Mesenchymal stem cell (in vitro differentiated cells and primary cell): ENCODE results near the gene BTRC.

Experiments
- DNase-seq: peaks from one replicate; pipeline ENCODE4 v3.0.0-alpha.2; 2013
- H2AFZ ChIP-seq: one replicate; pipeline ENCODE4 v1.6.1; 2013; ENCODE audit warnings: low read depth, mild to moderate bottlenecking, control low read depth, inconsistent platforms, low read length, moderate library complexity
- H2AK5ac ChIP-seq: 2 replicates; pipeline ENCODE4 v1.6.1; 2013; ENCODE audit warnings: low read length, moderate library complexity, mild to moderate bottlenecking, inconsistent platforms; ENCODE audit not compliant: severe bottlenecking
- H2BK120ac ChIP-seq: one replicate; pipeline ENCODE4 v1.6.1; 2013; ENCODE audit warnings: low read depth, mild to moderate bottlenecking, inconsistent platforms, low read length, moderate library complexity
- H2BK12ac ChIP-seq, 2 experiments: one replicate each; pipeline ENCODE4 v1.6.1; 2013; ENCODE audit warnings: inconsistent platforms in 2 of 2, low read length in 2 of 2, mild to moderate bottlenecking in 2 of 2, moderate library complexity in 2 of 2, control low read depth in 1 of 2
- H2BK15ac ChIP-seq: one replicate; pipeline ENCODE4 v1.6.1; 2013; ENCODE audit warnings: mild to moderate bottlenecking, low read depth, inconsistent platforms; ENCODE audit not compliant: poor library complexity, severe bottlenecking
- H2BK5ac ChIP-seq: 2 replicates; pipeline ENCODE4 v1.6.1; 2013; ENCODE audit warnings: low read depth, mild to moderate bottlenecking, low read length, control low read depth, inconsistent platforms; ENCODE audit not compliant: poor library complexity, severe bottlenecking
- H3K14ac ChIP-seq, 2 experiments: one replicate each; pipeline ENCODE4 v1.6.1; 2013; ENCODE audit warnings: inconsistent platforms in 2 of 2, low read length in 2 of 2, control low read depth in 1 of 2, mild to moderate bottlenecking in 1 of 2, moderate library complexity in 1 of 2
- H3K18ac ChIP-seq, 2 experiments: one replicate each; pipeline ENCODE4 v1.6.1; 2013; ENCODE audit warnings: inconsistent platforms in 2 of 2, low read length in 2 of 2, control low read depth in 1 of 2, low read depth in 1 of 2, mild to moderate bottlenecking in 1 of 2
- H3K23ac ChIP-seq, 2 experiments: one replicate each; pipeline ENCODE4 v1.6.1; 2013; ENCODE audit warnings: inconsistent platforms in 2 of 2, low read length in 2 of 2, mild to moderate bottlenecking in 2 of 2, moderate library complexity in 2 of 2, control low read depth in 1 of 2
- H3K27ac ChIP-seq: 2 replicates; pipeline ENCODE4 v1.5.1; 2013; ENCODE audit warnings: mild to moderate bottlenecking, moderate library complexity, low read length, control low read depth, inconsistent platforms; ENCODE audit not compliant: poor library complexity, severe bottlenecking
- H3K27me3 ChIP-seq, 2 experiments: 2 replicates each; pipeline versions ENCODE4 v1.6.1 to v1.7.0; 2013; ENCODE audit warnings: low read length in 2 of 2, mild to moderate bottlenecking in 2 of 2, moderate library complexity in 2 of 2, control low read depth in 1 of 2, inconsistent platforms in 1 of 2; ENCODE audit not compliant: control insufficient read depth in 1 of 2, insufficient read depth in 1 of 2
- H3K36me3 ChIP-seq, 2 experiments: 2 replicates each; pipeline versions ENCODE4 v1.6.1 to v1.7.0; 2013; ENCODE audit warnings: low read length in 2 of 2, control low read depth in 1 of 2, inconsistent platforms in 1 of 2, low read depth in 1 of 2, mild to moderate bottlenecking in 1 of 2; ENCODE audit not compliant: insufficient read depth in 2 of 2, control insufficient read depth in 1 of 2
- H3K4ac ChIP-seq, 2 experiments: one replicate each; pipeline ENCODE4 v1.6.1; 2013; ENCODE audit warnings: inconsistent platforms in 2 of 2, low read length in 2 of 2, mild to moderate bottlenecking in 2 of 2, moderate library complexity in 2 of 2, control low read depth in 1 of 2, low read depth in 1 of 2
- H3K4me1 ChIP-seq: 2 replicates; pipeline ENCODE4 v1.6.1; 2013; ENCODE audit warnings: low read depth, low read length, control low read depth; ENCODE audit not compliant: control insufficient read depth, insufficient read depth
- H3K4me2 ChIP-seq: 2 replicates; pipeline ENCODE4 v1.6.1; 2013; ENCODE audit warnings: low read length, mild to moderate bottlenecking, inconsistent platforms; ENCODE audit not compliant: poor library complexity, severe bottlenecking
- H3K4me3 ChIP-seq, 2 experiments: 2 replicates each; pipeline versions ENCODE4 v1.5.1 to v1.7.0; 2013; ENCODE audit warnings: low read length in 2 of 2, mild to moderate bottlenecking in 2 of 2, control low read depth in 1 of 2, low read depth in 1 of 2; ENCODE audit not compliant: insufficient read depth in 1 of 2
- H3K79me1 ChIP-seq: replicated peaks from 2 replicates; pipeline ENCODE4 v1.6.1; 2013; ENCODE audit warnings: mild to moderate bottlenecking, control low read depth, low read length, inconsistent platforms; ENCODE audit not compliant: poor library complexity, severe bottlenecking
- H3K9ac ChIP-seq: 2 replicates; pipeline ENCODE4 v1.7.0; 2013; ENCODE audit warnings: mild to moderate bottlenecking, low read length, moderate library complexity
- H3K9me3 ChIP-seq: 2 replicates; pipeline ENCODE4 v1.7.0; 2013; ENCODE audit warnings: mild to moderate bottlenecking, low read length; ENCODE audit not compliant: control insufficient read depth
- H4K8ac ChIP-seq: one replicate; pipeline ENCODE4 v1.6.1; 2013; ENCODE audit warnings: inconsistent platforms, mild to moderate bottlenecking, low read length, moderate library complexity
- H4K91ac ChIP-seq: one replicate; pipeline ENCODE4 v1.6.1; 2013; ENCODE audit warnings: mild to moderate bottlenecking, low read length, inconsistent platforms
- WGBS: methylation state at CpG from one replicate; pipeline ENCODE4 v1.1.7; 2013; ENCODE audit warnings: mixed read lengths; 5-methylcytosine and 5-hydroxymethylcytosine counted together

Gene BTRC

DNA sequence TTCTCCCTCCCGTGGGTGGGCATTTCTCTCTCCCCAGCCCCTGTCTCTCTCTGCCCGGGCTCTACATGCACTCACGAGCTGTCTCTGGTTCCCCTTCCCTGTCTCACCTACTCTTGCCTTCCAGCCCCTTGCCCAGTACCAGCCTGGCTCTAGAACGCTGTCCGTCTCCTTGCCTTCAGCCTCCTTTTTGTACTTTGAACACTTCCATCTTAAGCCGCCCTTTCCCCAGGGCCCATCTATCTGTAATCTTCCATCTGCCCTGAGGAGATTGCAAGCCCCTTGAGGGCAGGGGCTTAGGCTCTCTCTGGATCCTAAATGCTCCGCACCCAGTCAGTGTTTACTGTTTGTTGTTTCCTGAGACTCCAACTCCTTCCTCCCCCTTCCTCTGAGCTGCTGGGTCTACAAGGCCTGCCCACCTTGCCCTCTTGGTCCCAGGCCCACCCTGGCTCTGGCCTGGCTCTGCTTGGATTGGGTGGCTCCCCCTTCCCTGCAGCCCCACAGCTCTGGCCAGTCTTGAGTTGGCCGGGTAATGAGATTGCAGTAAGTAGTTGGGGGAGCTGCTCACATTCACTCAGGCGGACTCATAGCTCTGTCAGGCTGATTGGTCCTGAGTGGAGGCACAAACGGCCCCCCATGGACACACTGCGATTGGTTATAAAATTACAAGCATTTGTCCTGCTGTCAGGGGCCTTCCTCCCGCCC is 205.8 kb downstream of the BTRC start:
- H2BK5ac ChIP-seq: no peak overlapping the region
- no peak for DNase-seq
- peaks cover 23 to 42% of the 10 kb centered on the region in 2 experiments for H3K27me3 ChIP-seq
- no peak overlapping the region for H4K8ac ChIP-seq
- no peak overlapping the region for H3K9ac ChIP-seq
- WGBS: 86% methylated on average over 12 of the region's 12 CpGs
- H3K4me2 ChIP-seq: no peak overlapping the region
- no peak overlapping the region for H3K4ac ChIP-seq
- H3K18ac ChIP-seq: no peak overlapping the region
- no peak overlapping the region for H3K23ac ChIP-seq
- H3K36me3 ChIP-seq: peaks cover 0 to 10% of the 10 kb centered on the region in 2 experiments
- no peak overlapping the region for H4K91ac ChIP-seq
- no peak overlapping the region for H2AK5ac ChIP-seq
- no peak overlapping the region for H3K4me3 ChIP-seq
- no peak overlapping the region for H3K27ac ChIP-seq
- peaks cover 5% of the 10 kb centered on the region for H3K4me1 ChIP-seq
- H3K14ac ChIP-seq: no peak overlapping the region
- no peak overlapping the region for H2AFZ ChIP-seq
- H2BK12ac ChIP-seq: no peak overlapping the region
- H3K9me3 ChIP-seq: no peaks in the 10 kb centered on the region
- no peak overlapping the region for H2BK120ac ChIP-seq
- H2BK15ac ChIP-seq: no peak overlapping the region
- H3K79me1 ChIP-seq: no peaks in the 10 kb centered on the region

DNA sequence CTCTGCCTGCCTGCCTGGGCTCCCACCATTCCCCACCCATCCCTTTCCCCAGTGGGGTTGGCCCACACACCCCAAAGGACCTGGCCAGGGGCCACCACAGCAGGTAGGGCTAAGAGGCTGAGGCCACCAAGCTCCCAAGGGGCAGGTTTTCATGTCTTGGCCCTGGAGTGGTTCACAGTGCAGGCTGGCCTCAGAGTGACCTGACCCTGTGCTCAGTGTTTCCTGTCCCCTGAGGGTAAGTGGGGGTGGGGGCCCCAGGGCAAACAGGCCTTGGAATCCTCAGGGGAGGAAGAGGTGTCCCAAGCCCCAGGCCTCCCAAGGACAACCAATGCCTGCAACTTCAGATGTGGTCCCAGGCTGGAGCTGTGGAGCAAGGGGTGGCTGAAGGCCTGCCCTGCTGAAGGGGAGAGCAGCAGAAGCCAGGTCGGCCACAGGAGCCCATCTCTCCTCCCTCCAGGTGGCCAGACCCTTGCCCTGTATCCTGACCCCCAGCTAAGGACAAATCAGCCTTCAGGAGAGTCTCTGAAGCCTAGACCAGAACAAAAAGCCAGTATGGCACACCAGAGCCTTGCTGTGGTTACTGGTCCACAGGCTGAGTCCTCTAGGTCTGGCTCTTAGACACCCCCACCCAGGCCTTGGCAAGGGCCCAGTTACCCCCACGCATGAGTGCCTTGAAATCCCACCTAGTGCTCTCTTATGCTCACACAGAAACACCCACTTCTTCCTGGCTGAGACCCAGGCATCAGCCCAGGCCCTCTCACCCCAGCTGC is 206.5 kb downstream of the BTRC start:
- H3K4ac ChIP-seq: no peak overlapping the region
- no peaks in the 10 kb centered on the region for H3K9me3 ChIP-seq
- no peak overlapping the region for H3K14ac ChIP-seq
- H2AFZ ChIP-seq: no peak overlapping the region
- H4K8ac ChIP-seq: no peak overlapping the region
- no peak overlapping the region for H2AK5ac ChIP-seq
- no peaks in the 10 kb centered on the region for H3K79me1 ChIP-seq
- no peak for DNase-seq
- WGBS: 55% methylated on average over 2 of the region's 2 CpGs
- H4K91ac ChIP-seq: no peak overlapping the region
- no peak overlapping the region for H3K23ac ChIP-seq
- no peak overlapping the region for H2BK120ac ChIP-seq
- no peak overlapping the region for H2BK12ac ChIP-seq
- H3K9ac ChIP-seq: no peak overlapping the region
- H3K27ac ChIP-seq: no peak overlapping the region
- H3K4me1 ChIP-seq: peaks cover 5% of the 10 kb centered on the region
- no peak overlapping the region for H2BK5ac ChIP-seq
- no peak overlapping the region for H3K18ac ChIP-seq
- H3K4me2 ChIP-seq: no peak overlapping the region
- no peak overlapping the region for H3K4me3 ChIP-seq
- H3K36me3 ChIP-seq: peaks cover 0 to 4% of the 10 kb centered on the region in 2 experiments
- H2BK15ac ChIP-seq: no peak overlapping the region
- H3K27me3 ChIP-seq: peaks cover 30 to 49% of the 10 kb centered on the region in 2 experiments

DNA sequence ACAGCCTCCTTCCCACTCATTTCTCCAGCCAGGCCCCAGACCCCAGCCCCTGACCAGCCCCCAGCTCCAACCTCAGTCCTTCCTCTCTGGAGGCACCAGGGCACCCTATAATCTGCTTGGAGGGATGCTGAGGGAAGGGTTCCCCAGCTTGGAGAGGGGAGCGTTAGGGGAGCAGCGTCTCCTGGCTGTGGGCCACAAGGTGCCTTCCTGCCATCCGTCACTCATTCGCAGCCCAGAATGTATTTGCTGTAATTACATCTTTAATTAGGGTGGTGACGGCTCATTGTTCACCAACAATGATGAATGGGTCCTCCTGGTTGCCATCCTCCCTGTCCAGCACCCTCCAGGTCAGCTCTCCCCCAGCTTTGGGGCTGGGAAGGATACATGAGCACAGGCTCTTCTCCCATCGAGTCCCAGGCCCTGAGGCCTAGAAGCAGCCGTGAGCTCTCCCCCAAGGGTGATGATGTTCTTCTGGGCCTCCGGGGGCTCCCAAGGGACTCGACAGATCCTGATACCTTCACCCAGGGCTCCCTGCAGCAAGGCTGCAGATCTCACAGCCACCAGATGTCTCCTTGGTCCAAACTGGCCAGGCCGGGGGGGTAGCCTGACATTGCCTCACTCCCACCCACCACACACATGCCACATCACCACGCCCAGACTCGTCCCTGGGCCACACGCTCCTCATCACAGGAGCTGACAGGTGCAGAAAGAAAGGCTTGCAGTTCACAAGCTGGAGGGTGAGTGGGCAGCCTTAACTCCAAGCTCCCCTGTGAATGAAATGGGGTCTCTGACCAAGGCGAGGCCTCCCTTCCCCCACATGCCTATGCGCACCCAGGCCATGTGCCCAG is 207.3 kb downstream of the BTRC start:
- no peaks in the 10 kb centered on the region for H3K36me3 ChIP-seq
- H3K9ac ChIP-seq: no peak overlapping the region
- no peak for DNase-seq

DNA sequence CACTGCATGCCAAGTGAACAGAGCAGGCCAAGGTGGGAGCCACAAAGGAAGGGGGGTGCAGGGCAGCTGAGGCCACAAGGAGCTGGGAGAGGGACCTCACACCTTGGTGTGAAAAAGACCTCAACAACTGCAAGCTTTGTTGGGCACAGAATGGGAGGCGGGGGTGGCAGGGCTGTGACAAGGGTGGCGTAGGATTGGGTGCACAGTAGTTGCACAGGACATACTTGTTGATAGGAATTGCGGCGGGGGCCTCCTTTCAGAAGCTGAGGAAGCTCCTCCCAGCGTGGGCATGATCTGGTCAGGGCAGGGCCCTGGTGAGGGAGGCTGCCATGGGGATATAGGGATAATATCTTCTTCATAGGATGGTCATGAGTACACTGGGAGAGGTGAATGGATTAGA is 208.3 kb downstream of the BTRC start:
- Histone ChIP-seq H3K9me3 (no peaks in the 10 kb centered on the region), H3K4me2 (no peak overlapping the region), H3K36me3 (no peaks in the 10 kb centered on the region), H2BK12ac (no peak overlapping the region), H2BK5ac (no peak overlapping the region), H2BK15ac (no peak overlapping the region), H2AFZ (no peak overlapping the region), H4K91ac (no peak overlapping the region), H3K14ac (no peak overlapping the region), H2AK5ac (no peak overlapping the region), H3K9ac (no peak overlapping the region), H3K27ac (no peak overlapping the region), H2BK120ac (no peak overlapping the region), H3K4me1 (peaks cover 13% of the 10 kb centered on the region), H3K4me3 (no peak overlapping the region), H3K23ac (no peak overlapping the region), H3K4ac (no peak overlapping the region), H3K27me3 (peaks cover 48 to 66% of the 10 kb centered on the region in 2 experiments), H3K79me1 (no peaks in the 10 kb centered on the region), H4K8ac (no peak overlapping the region), H3K18ac (no peak overlapping the region)
- WGBS: 86% methylated on average over 5 of the region's 5 CpGs
- no peak for DNase-seq

More for the DNA sequence above, 207.3 kb downstream of the BTRC start:
- H3K23ac ChIP-seq: no peak overlapping the region
- H4K8ac ChIP-seq: no peak overlapping the region
- no peak overlapping the region for H3K27ac ChIP-seq
- no peak overlapping the region for H3K4me2 ChIP-seq
- H2BK120ac ChIP-seq: no peak overlapping the region
- no peak overlapping the region for H3K14ac ChIP-seq
- no peak overlapping the region for H2BK5ac ChIP-seq
- no peak overlapping the region for H3K4ac ChIP-seq
- peak overlapping the region in 1 of 2 experiments; percentile 34 for H3K4me3 ChIP-seq
- 91% methylated on average over 15 of the region's 15 CpGs for WGBS
- H3K9me3 ChIP-seq: no peaks in the 10 kb centered on the region
- H2BK12ac ChIP-seq: no peak overlapping the region
- H3K27me3 ChIP-seq: peaks cover 38 to 57% of the 10 kb centered on the region in 2 experiments
- no peak overlapping the region for H2AK5ac ChIP-seq
- H3K18ac ChIP-seq: no peak overlapping the region
- H4K91ac ChIP-seq: no peak overlapping the region
- no peak overlapping the region for H2AFZ ChIP-seq
- H3K4me1 ChIP-seq: peaks cover 7% of the 10 kb centered on the region
- H2BK15ac ChIP-seq: no peak overlapping the region
- H3K79me1 ChIP-seq: no peaks in the 10 kb centered on the region
